Tibial nerve (tissue), 4 donors: Measurements from ENCODE around the gene PDE1A. TPM values are rescaled to one million over a fixed set of nuclear protein-coding genes. Genes with fewer than 3 reads are reported as not detected.
A peak's percentile ranks its signal among the peaks of the same experiment; 100 is the strongest.

ENCODE experiments used
- DNase-seq, 2 donors: peaks; one replicate each; pipeline ENCODE4 v3.0.0-alpha.2; 2019; ENCODE audit warnings: low spot score in 2 of 2
- H3K27ac ChIP-seq, 4 donors: fragments of 200-600 bp; sonication (generic) in 3 of 4; one replicate each; pipeline ENCODE4 v1.5.1; 2017 to 2019; ENCODE audit warnings: mild to moderate bottlenecking in 1 of 4
- H3K27me3 ChIP-seq, 2 donors: fragments of 200-600 bp; sonication (generic) in 1 of 2; one replicate each; pipeline versions ENCODE4 v1.5.1 to v1.6.0; 2017 to 2019
- H3K36me3 ChIP-seq, 3 donors: fragments of 200-600 bp; sonication (generic); one replicate each; pipeline ENCODE4 v1.5.1; 2018 to 2019
- H3K4me1 ChIP-seq, 4 donors: fragments of 200-600 bp; sonication (generic) in 3 of 4; one replicate each; pipeline ENCODE4 v1.5.1; 2017 to 2019
- H3K4me3 ChIP-seq, 4 donors: fragments of 200-600 bp; sonication (generic) in 3 of 4; one replicate each; pipeline ENCODE4 v1.5.1; 2017 to 2019; ENCODE audit warnings: mild to moderate bottlenecking in 1 of 4, moderate library complexity in 1 of 4
- H3K9me3 ChIP-seq, 4 donors: fragments of 200-600 bp; sonication (generic) in 3 of 4; one replicate each; pipeline ENCODE4 v1.5.1; 2017 to 2019
- CTCF ChIP-seq, 5 experiments: fragments of 200-600 bp in 3 of 5; fragments of 450-650 bp in 2 of 5; sonication (generic) in 3 of 5; IDR thresholded peaks; one replicate each; pipeline ENCODE4 v1.5.1; 2016 to 2019; ENCODE audit warnings: antibody characterized with exemption in 5 of 5, mild to moderate bottlenecking in 3 of 5, moderate library complexity in 2 of 5
- EP300 ChIP-seq, 2 donors: sonication (generic); formaldehyde crosslinking; IDR thresholded peaks; one replicate each; pipeline ENCODE4 v1.6.1; 2017; ENCODE audit warnings: antibody characterized with exemption in 2 of 2, mild to moderate bottlenecking in 1 of 2
- POLR2A ChIP-seq, 2 donors: fragments of 450-650 bp; IDR thresholded peaks; one replicate each; pipeline ENCODE4 v1.6.1; 2017; ENCODE audit warnings: antibody characterized with exemption in 2 of 2, mild to moderate bottlenecking in 2 of 2, moderate library complexity in 2 of 2
- WGBS, 2 donors: methylation state at CpG; one replicate each; pipeline ENCODE4 v1.1.5; 2018; 5-methylcytosine and 5-hydroxymethylcytosine counted together
- total RNA-seq, 4 donors: library from RNA; depleted of rRNA; stranded (reverse); fragments of >200 nt; gene quantifications; one replicate each; pipeline ENCODE4 v1.1.0, GENCODE V29; 2016

PDE1A gene
- total RNA-seq, 4 donors from 2014 or later = 21.6 to 51.8 (median 43.7) TPM

- no peak for DNase-seq
- H3K27me3 ChIP-seq = no peaks in the 10 kb centered on the region
- peak overlapping the region in 2 of 4 donors; percentile 38 to 49 for H3K27ac ChIP-seq
- no peaks in the 10 kb centered on the region for H3K9me3 ChIP-seq
- H3K4me1 ChIP-seq = no peaks in the 10 kb centered on the region
- TF ChIP-seq POLR2A (IDR thresholded peaks at IDR 0.05) (no peak), EP300 (IDR thresholded peaks at IDR 0.05) (no peak), CTCF (IDR thresholded peaks at IDR 0.05) (no peak)
- 63% methylated on average over 8 of the region's 8 CpGs for WGBS, 2 donors
- no peak overlapping the region for H3K4me3 ChIP-seq
- H3K36me3 ChIP-seq = no peaks in the 10 kb centered on the region
These were observed 67.5 kb downstream of the PDE1A start for GRCh38 chr2:182359027-182359989.

- peak overlapping the region in 1 of 4 donors; percentile 38 for H3K27ac ChIP-seq
- no peak for DNase-seq
- H3K4me3 ChIP-seq = no peak overlapping the region
- no peaks in the 10 kb centered on the region for H3K27me3 ChIP-seq
- H3K9me3 ChIP-seq = no peaks in the 10 kb centered on the region
- H3K4me1 ChIP-seq = no peaks in the 10 kb centered on the region
- TF ChIP-seq POLR2A (IDR thresholded peaks at IDR 0.05) = no peak
- no peaks in the 10 kb centered on the region for H3K36me3 ChIP-seq
- WGBS, 2 donors = 79 to 86% methylated on average over 3 of the region's 3 CpGs
These were observed 68.2 kb downstream of the PDE1A start for GRCh38 chr2:182358601-182359000.

- no peaks in the 10 kb centered on the region for H3K36me3 ChIP-seq
- H3K27ac ChIP-seq = no peak overlapping the region
- no peaks in the 10 kb centered on the region for H3K4me1 ChIP-seq
- DNase-seq = no peak
- no peak overlapping the region for H3K4me3 ChIP-seq
- no peaks in the 10 kb centered on the region for H3K9me3 ChIP-seq
- TF ChIP-seq EP300 (IDR thresholded peaks at IDR 0.05) (no peak), CTCF (IDR thresholded peaks at IDR 0.05) (no peak), POLR2A (IDR thresholded peaks at IDR 0.05) (no peak)
- 70 to 74% methylated on average over 1 of the region's 1 CpG for WGBS, 2 donors
- no peaks in the 10 kb centered on the region for H3K27me3 ChIP-seq
These were observed 71.0 kb downstream of the PDE1A start for GRCh38 chr2:182355815-182356214.

GRCh38 chr2:182351427-182351826, 75.4 kb downstream of the PDE1A start:
- WGBS, 2 donors = 93 to 94% methylated on average over 4 of the region's 4 CpGs
- no peaks in the 10 kb centered on the region for H3K9me3 ChIP-seq
- no peaks in the 10 kb centered on the region for H3K36me3 ChIP-seq
- no peaks in the 10 kb centered on the region for H3K27me3 ChIP-seq
- H3K27ac ChIP-seq = no peak overlapping the region
- TF ChIP-seq CTCF (IDR thresholded peaks at IDR 0.05) (no peak), EP300 (IDR thresholded peaks at IDR 0.05) (no peak), POLR2A (IDR thresholded peaks at IDR 0.05) (no peak)
- H3K4me1 ChIP-seq = no peaks in the 10 kb centered on the region
- DNase-seq = no peak
- no peak overlapping the region for H3K4me3 ChIP-seq

- no peak for TF ChIP-seq POLR2A (IDR thresholded peaks at IDR 0.05)
- no peaks in the 10 kb centered on the region for H3K4me1 ChIP-seq
- H3K9me3 ChIP-seq = no peaks in the 10 kb centered on the region
- no peaks in the 10 kb centered on the region for H3K27me3 ChIP-seq
- no peaks in the 10 kb centered on the region for H3K36me3 ChIP-seq
- no peak for DNase-seq
- no peak overlapping the region for H3K4me3 ChIP-seq
- WGBS, 2 donors = 66 to 76% methylated on average over 2 of the region's 2 CpGs
- peak overlapping the region in 1 of 4 donors; percentile 34 for H3K27ac ChIP-seq
These were observed 77.6 kb downstream of the PDE1A start for GRCh38 chr2:182349268-182349667.

GRCh38 chr2:182345384-182345783, 81.5 kb downstream of the PDE1A start:
- H3K27ac ChIP-seq = no peak overlapping the region
- no peaks in the 10 kb centered on the region for H3K27me3 ChIP-seq

More at GRCh38 chr2:182345384-182345783, 81.5 kb downstream of the PDE1A start:
- H3K4me3 ChIP-seq = no peak overlapping the region
- TF ChIP-seq POLR2A (IDR thresholded peaks at IDR 0.05) = no peak
- no peak for TF ChIP-seq CTCF (IDR thresholded peaks at IDR 0.05)
- TF ChIP-seq EP300 (IDR thresholded peaks at IDR 0.05) = no peak
- no peak for DNase-seq
- no peaks in the 10 kb centered on the region for H3K36me3 ChIP-seq
- no peaks in the 10 kb centered on the region for H3K4me1 ChIP-seq
- WGBS, 2 donors = 85 to 91% methylated on average over 3 of the region's 3 CpGs
- no peaks in the 10 kb centered on the region for H3K9me3 ChIP-seq
